Liver (tissue), 9 donors: Measurements from ENCODE around the gene KCTD19. TPM values are rescaled to one million over a fixed set of nuclear protein-coding genes. Genes with fewer than 3 reads are reported as not detected.

Source experiments
- DNase-seq: peaks from one replicate; pipeline ENCODE4 v3.0.0-alpha.2; 2017; ENCODE audit warnings: low spot score
- H3K27ac ChIP-seq, 2 donors: one replicate each; pipeline ENCODE4 v1.7.0; 2013; ENCODE audit warnings: inconsistent platforms in 2 of 2, low read length in 2 of 2, control low read depth in 1 of 2, low read depth in 1 of 2, mild to moderate bottlenecking in 1 of 2
- H3K27me3 ChIP-seq, 4 donors: one replicate each; pipeline versions ENCODE4 v1.6.1 to v1.7.0; 2013; ENCODE audit warnings: low read length in 3 of 4, inconsistent platforms in 1 of 4, mild to moderate bottlenecking in 1 of 4, moderate library complexity in 1 of 4; ENCODE audit not compliant: control insufficient read depth in 4 of 4, insufficient read depth in 4 of 4
- H3K36me3 ChIP-seq, 4 donors: one replicate each; pipeline versions ENCODE4 v1.6.1 to v1.7.0; 2013; ENCODE audit warnings: low read length in 3 of 4, mild to moderate bottlenecking in 3 of 4, low read depth in 1 of 4, moderate library complexity in 1 of 4; ENCODE audit not compliant: control insufficient read depth in 4 of 4, insufficient read depth in 3 of 4
- H3K4me1 ChIP-seq, 4 donors: one replicate each; pipeline versions ENCODE4 v1.6.1 to v1.7.0; 2013; ENCODE audit warnings: low read length in 3 of 4, mild to moderate bottlenecking in 3 of 4, moderate library complexity in 1 of 4; ENCODE audit not compliant: control insufficient read depth in 4 of 4, insufficient read depth in 4 of 4
- H3K4me3 ChIP-seq, 3 donors: one replicate each; pipeline versions ENCODE4 v1.6.1 to v1.7.0; 2013; ENCODE audit warnings: low read length in 3 of 3, control low read depth in 1 of 3, low read depth in 1 of 3, mild to moderate bottlenecking in 1 of 3
- H3K9ac ChIP-seq, 2 donors: one replicate each; pipeline ENCODE4 v1.7.0; 2013; ENCODE audit warnings: low read length in 2 of 2, mild to moderate bottlenecking in 2 of 2, moderate library complexity in 2 of 2, control low read depth in 1 of 2, low read depth in 1 of 2
- H3K9me3 ChIP-seq, 4 donors: one replicate each; pipeline versions ENCODE4 v1.6.1 to v1.7.0; 2013; ENCODE audit warnings: low read length in 3 of 4; ENCODE audit not compliant: control insufficient read depth in 4 of 4
- ATF3 ChIP-seq: IDR thresholded peaks from 2 replicates; pipeline ENCODE4 v1.6.1; 2016; ENCODE audit warnings: antibody characterized with exemption
- EGR1 ChIP-seq, 2 donors: IDR thresholded peaks; 2 replicates each; pipeline ENCODE4 v1.6.1; 2016 to 2018; ENCODE audit warnings: antibody characterized with exemption in 2 of 2, low read depth in 2 of 2
- FOXA1 ChIP-seq: IDR thresholded peaks from 2 replicates; pipeline ENCODE4 v1.6.1; 2016; ENCODE audit warnings: antibody characterized with exemption
- FOXA2 ChIP-seq: IDR thresholded peaks from 2 replicates; pipeline ENCODE4 v1.6.1; 2016; ENCODE audit warnings: antibody characterized with exemption
- GABPA ChIP-seq, 2 donors: IDR thresholded peaks in 1 of 2; conservative IDR thresholded peaks in 1 of 2; 2 replicates each; pipeline ENCODE4 v1.6.1; 2016; ENCODE audit warnings: antibody characterized with exemption in 2 of 2, mild to moderate bottlenecking in 1 of 2, moderate library complexity in 1 of 2
- HNF4A ChIP-seq, 2 donors: conservative IDR thresholded peaks; 2 replicates each; pipeline ENCODE4 v1.6.1; 2016; ENCODE audit warnings: antibody characterized with exemption in 2 of 2, mild to moderate bottlenecking in 2 of 2
- HNF4G ChIP-seq: IDR thresholded peaks from 2 replicates; pipeline ENCODE4 v1.6.1; 2016; ENCODE audit warnings: antibody characterized with exemption
- JUND ChIP-seq, 2 donors: IDR thresholded peaks; 2 replicates each; pipeline ENCODE4 v1.6.1; 2016; ENCODE audit warnings: antibody characterized with exemption in 2 of 2
- MAX ChIP-seq: IDR thresholded peaks from 2 replicates; pipeline ENCODE4 v1.6.1; 2016; ENCODE audit warnings: antibody characterized with exemption
- NR2F2 ChIP-seq: IDR thresholded peaks from 2 replicates; pipeline ENCODE4 v1.6.1; 2016; ENCODE audit warnings: antibody characterized with exemption
- RAD21 ChIP-seq, 2 donors: IDR thresholded peaks; 2 replicates each; pipeline ENCODE4 v1.6.1; 2016; ENCODE audit warnings: antibody characterized with exemption in 2 of 2, mild to moderate bottlenecking in 2 of 2
- REST ChIP-seq: IDR thresholded peaks from 2 replicates; pipeline ENCODE4 v1.6.1; 2016; ENCODE audit warnings: antibody characterized with exemption, mild to moderate bottlenecking
- RXRA ChIP-seq, 2 donors: IDR thresholded peaks; 2 replicates each; pipeline ENCODE4 v1.6.1; 2017 to 2018; ENCODE audit warnings: antibody characterized with exemption in 2 of 2, mild to moderate bottlenecking in 1 of 2
- SP1 ChIP-seq: IDR thresholded peaks from 2 replicates; pipeline ENCODE4 v1.6.1; 2018; ENCODE audit warnings: antibody characterized with exemption, mild to moderate bottlenecking
- TAF1 ChIP-seq: conservative IDR thresholded peaks from 2 replicates; pipeline ENCODE4 v1.6.1; 2016; ENCODE audit warnings: antibody characterized with exemption, mild to moderate bottlenecking
- YY1 ChIP-seq: IDR thresholded peaks from 2 replicates; pipeline ENCODE4 v1.6.1; 2016; ENCODE audit warnings: antibody characterized with exemption, mild to moderate bottlenecking
- ZBTB33 ChIP-seq: IDR thresholded peaks from 2 replicates; pipeline ENCODE4 v1.6.1; 2016; ENCODE audit warnings: antibody characterized with exemption
- WGBS: extraction: QIAGEN DNeasy Blood & Tissue Kit; methylation state at CpG from one replicate; pipeline ENCODE4 v1.1.7; 2013; 5-methylcytosine and 5-hydroxymethylcytosine counted together
- polyA plus RNA-seq, 2 donors: library from polyadenylated mRNA; stranded (reverse) in 1 of 2; unstranded in 1 of 2; fragments of 200-250 nt in 1 of 2; fragments of >200 nt in 1 of 2; fragmentation: Nextera tagmentation in 1 of 2; extraction: Ambion mirVana in 1 of 2; gene quantifications; one replicate each; pipeline versions ENCODE4 v1.2.1 to v1.2.3, GENCODE V29; 2013 to 2015
- total RNA-seq, 2 donors: library from RNA; depleted of rRNA; stranded (reverse); fragments of >200 nt; gene quantifications; one replicate each; pipeline ENCODE4 v1.2.3, GENCODE V29; 2014
- TF ChIP-seq, protein P1 (sequence below): fragments of 150-350 bp; IDR thresholded peaks from 2 replicates; pipeline ENCODE4 v1.5.1; 2017; ENCODE audit warnings: improper control_type of control experiment, low read depth, low read length; ENCODE audit not compliant: missing input control
- donor health status: healthy.
- donor health status: healthy.
- donor health status: healthy.
- donor health status: healthy.
- donor health status: healthy.

KCTD19 gene
- total and polyA plus RNA-seq, 4 donors: 0.28 TPM; not detected in 3

- 83% methylated on average over 9 of the region's 9 CpGs for WGBS
- H3K4me1 ChIP-seq: no peaks in the 10 kb centered on the region
- no peak overlapping the region for H3K9ac ChIP-seq
- H3K9me3 ChIP-seq: no peaks in the 10 kb centered on the region
- H3K27me3 ChIP-seq: no peaks in the 10 kb centered on the region
- no peak overlapping the region for H3K27ac ChIP-seq
- no peak overlapping the region for H3K4me3 ChIP-seq
- no peaks in the 10 kb centered on the region for H3K36me3 ChIP-seq
- TF ChIP-seq SP1 (no peak), ATF3 (no peak), MAX (no peak), GABPA (IDR thresholded peaks at IDR 0.05 in 1 of 2, conservative IDR thresholded peaks at IDR 0.05 in 1 of 2) (no peak), NR2F2 (no peak), HNF4A (conservative IDR thresholded peaks at IDR 0.05) (no peak), HNF4G (no peak), RAD21 (IDR thresholded peaks at IDR 0.05) (no peak), RXRA (IDR thresholded peaks at IDR 0.05) (no peak), JUND (IDR thresholded peaks at IDR 0.05) (no peak), FOXA2 (no peak), REST (no peak), ZBTB33 (no peak), EGR1 (IDR thresholded peaks at IDR 0.05; ENCODE audit: low read depth in 2 of 2) (no peak), YY1 (no peak), TAF1 (no peak)
- TF ChIP-seq, protein P1, sequence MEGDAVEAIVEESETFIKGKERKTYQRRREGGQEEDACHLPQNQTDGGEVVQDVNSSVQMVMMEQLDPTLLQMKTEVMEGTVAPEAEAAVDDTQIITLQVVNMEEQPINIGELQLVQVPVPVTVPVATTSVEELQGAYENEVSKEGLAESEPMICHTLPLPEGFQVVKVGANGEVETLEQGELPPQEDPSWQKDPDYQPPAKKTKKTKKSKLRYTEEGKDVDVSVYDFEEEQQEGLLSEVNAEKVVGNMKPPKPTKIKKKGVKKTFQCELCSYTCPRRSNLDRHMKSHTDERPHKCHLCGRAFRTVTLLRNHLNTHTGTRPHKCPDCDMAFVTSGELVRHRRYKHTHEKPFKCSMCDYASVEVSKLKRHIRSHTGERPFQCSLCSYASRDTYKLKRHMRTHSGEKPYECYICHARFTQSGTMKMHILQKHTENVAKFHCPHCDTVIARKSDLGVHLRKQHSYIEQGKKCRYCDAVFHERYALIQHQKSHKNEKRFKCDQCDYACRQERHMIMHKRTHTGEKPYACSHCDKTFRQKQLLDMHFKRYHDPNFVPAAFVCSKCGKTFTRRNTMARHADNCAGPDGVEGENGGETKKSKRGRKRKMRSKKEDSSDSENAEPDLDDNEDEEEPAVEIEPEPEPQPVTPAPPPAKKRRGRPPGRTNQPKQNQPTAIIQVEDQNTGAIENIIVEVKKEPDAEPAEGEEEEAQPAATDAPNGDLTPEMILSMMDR: no peak
- no peak for DNase-seq
Measured at GRCh38 chr16:67264277-67264676, 62.3 kb downstream of the KCTD19 start.

DNA sequence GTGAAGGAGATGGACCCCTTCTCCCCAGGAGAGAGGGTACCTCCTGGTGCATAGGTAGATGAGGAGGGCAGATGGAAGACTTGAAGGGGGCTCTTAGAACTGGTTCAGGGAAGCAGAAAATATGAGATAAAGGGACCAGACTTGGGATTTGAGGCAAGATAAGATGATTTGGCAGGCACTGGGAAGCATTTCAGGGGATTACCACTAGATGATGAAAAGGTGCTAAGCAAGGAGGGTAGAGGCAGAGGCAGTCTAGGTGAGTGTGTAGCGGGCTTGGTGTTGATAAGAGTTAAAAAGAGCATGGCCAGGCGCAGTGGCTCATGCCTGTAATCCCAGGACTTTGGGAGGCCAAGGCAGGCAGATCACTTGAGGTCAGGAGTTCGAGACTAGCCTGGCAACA lies 63.3 kb downstream of the KCTD19 start:
- Histone ChIP-seq H3K27ac (no peak overlapping the region), H3K36me3 (no peaks in the 10 kb centered on the region), H3K27me3 (no peaks in the 10 kb centered on the region), H3K4me1 (no peaks in the 10 kb centered on the region), H3K9me3 (no peaks in the 10 kb centered on the region), H3K4me3 (no peak overlapping the region), H3K9ac (no peak overlapping the region)
- 84% methylated on average over 3 of the region's 3 CpGs for WGBS
- no peak for TF ChIP-seq RAD21 (IDR thresholded peaks at IDR 0.05)
- no peak for TF ChIP-seq EGR1 (IDR thresholded peaks at IDR 0.05; ENCODE audit: low read depth in 2 of 2)
- TF ChIP-seq HNF4G: no peak
- TF ChIP-seq FOXA1: no peak
- no peak for TF ChIP-seq MAX
- no peak for DNase-seq
